ENCODE data around the gene CD1D. TPM values are rescaled to one million over a fixed set of nuclear protein-coding genes. Genes with fewer than 3 reads are reported as not detected.

Gene CD1D
- total RNA-seq, 1 experiment from 2014 or later, result not detected

- Histone ChIP-seq H3K27me3 (ENCODE audit: control insufficient read depth, insufficient read depth, low read length) (no peaks in the 10 kb centered on the region; the same call in 1 of the 2 replicates), H3K4me3 (ENCODE audit: low read depth in 2 of 2, low read length in 2 of 2) (no peak overlapping the region), H3K9me3 (ENCODE audit: control insufficient read depth, insufficient read depth, low read depth, low read length) (no peaks in the 10 kb centered on the region), H3K27ac (ENCODE audit: low read length) (no peak overlapping the region), H3K4me1 (ENCODE audit: control insufficient read depth, insufficient read depth, low read length) (no peaks in the 10 kb centered on the region; the same call in 1 of the 2 replicates), H3K36me3 (ENCODE audit: control insufficient read depth, insufficient read depth, low read length) (no peaks in the 10 kb centered on the region; the same call in 1 of the 2 replicates)
- in situ Hi-C loops (cut with HindIII; ENCODE audit: low pct_unique_long_range_greater_than_20kb, low sequenced_read_pairs) (no loop called here), intact Hi-C loops (cut with micrococcal nuclease; ENCODE audit: unreplicated experiment) (loop anchor here (10.0 kb wide), 1 partner anchor 125 kb away; no protein-coding TSS in a partner anchor)
- TF ChIP-seq TCF7L2 (IDR thresholded peaks at IDR 0.05; ENCODE audit: low read depth, low read length), result no peak
- no peak for TF ChIP-seq REST (IDR thresholded peaks at IDR 0.05; ENCODE audit: insufficient read depth in 1 of 2, low read depth in 2 of 2, low read length in 1 of 2)
- TF ChIP-seq POLR2AphosphoS5 (IDR thresholded peaks at IDR 0.05; ENCODE audit: low read depth, low read length), result no peak
- no peak for TF ChIP-seq CTCF (IDR thresholded peaks at IDR 0.05)
- no peak for TF ChIP-seq SIN3A (IDR thresholded peaks at IDR 0.05; ENCODE audit: borderline replicate concordance, insufficient read depth, low read depth, low read length)
- ChIA-PET POLR2A (no interaction called here), CTCF (no interaction called here)
- no peak for DNase-seq (ENCODE audit: low read depth, low spot score)
- BruUV-seq (replicated peaks), result no TSS peak
- ATAC-seq, result no peak
Measured at GRCh38 chr1:158199849-158200248, 19.2 kb downstream of the CD1D start.

GRCh38 chr1:158200527-158200926 lies 19.8 kb downstream of the CD1D start:
- H3K36me3 ChIP-seq (ENCODE audit: control insufficient read depth, insufficient read depth, low read length), result no peaks in the 10 kb centered on the region; the same call in 1 of the 2 replicates
- no peaks in the 10 kb centered on the region for H3K9me3 ChIP-seq (ENCODE audit: control insufficient read depth, insufficient read depth, low read depth, low read length)
- no peaks in the 10 kb centered on the region; the same call in 1 of the 2 replicates for H3K27me3 ChIP-seq (ENCODE audit: control insufficient read depth, insufficient read depth, low read length)
- no TSS peak for BruUV-seq (replicated peaks)
- DNase-seq (ENCODE audit: low read depth, low spot score) (no peak), ATAC-seq (no peak)
- TF ChIP-seq TCF7L2 (IDR thresholded peaks at IDR 0.05; ENCODE audit: low read depth, low read length) (no peak), POLR2AphosphoS5 (IDR thresholded peaks at IDR 0.05; ENCODE audit: low read depth, low read length) (no peak), REST (IDR thresholded peaks at IDR 0.05; ENCODE audit: insufficient read depth in 1 of 2, low read depth in 2 of 2, low read length in 1 of 2) (no peak), CTCF (IDR thresholded peaks at IDR 0.05) (no peak), SIN3A (IDR thresholded peaks at IDR 0.05; ENCODE audit: borderline replicate concordance, insufficient read depth, low read depth, low read length) (no peak)
- CTCF ChIA-PET, result no interaction called here
- intact Hi-C loops (cut with micrococcal nuclease; ENCODE audit: unreplicated experiment), result loop anchor here (10.0 kb wide), 1 partner anchor 124 kb away; no protein-coding TSS in a partner anchor
- no peak overlapping the region for H3K4me3 ChIP-seq (ENCODE audit: low read depth in 2 of 2, low read length in 2 of 2)
- in situ Hi-C loops (cut with HindIII; ENCODE audit: low pct_unique_long_range_greater_than_20kb, low sequenced_read_pairs), result no loop called here
- H3K4me1 ChIP-seq (ENCODE audit: control insufficient read depth, insufficient read depth, low read length), result no peaks in the 10 kb centered on the region; the same call in 1 of the 2 replicates
- H3K27ac ChIP-seq (ENCODE audit: low read length), result no peak overlapping the region
- POLR2A ChIA-PET, result no interaction called here
